HCT116 (cell line): ENCODE results near the gene TSPOAP1. TPM values are rescaled to one million over a fixed set of nuclear protein-coding genes. Genes with fewer than 3 reads are reported as not detected.

Experiments
- ATAC-seq: fragments of 200-7000 bp; cut with Tn5 transposase; 2 replicates; pipeline ENCODE4 v1.9.1; 2020; ENCODE audit warnings: mild to moderate bottlenecking, moderate library complexity
- BruUV-seq: library from RNA; stranded (reverse); fragments of 400-500 nt; replicated peaks from 2 replicates; lab custom pipeline; 2021; lab: Mats Ljungman, UMichigan
- CTCF ChIA-PET: fragments of 300-600 bp; sonication (Branson Sonifier 250); formaldehyde crosslinking; loops from one replicate; lab custom pipeline; 2021; ENCODE audit warnings: antibody characterized with exemption; lab: Charles Lee
- POLR2A ChIA-PET: fragments of 300-600, 350-600 bp; sonication (Branson Sonifier 250); formaldehyde crosslinking; loops from one replicate; lab custom pipeline; 2021; ENCODE audit warnings: antibody characterized with exemption; lab: Charles Lee
- RAD21 ChIA-PET, 2 experiments: fragments of 300-600 bp; sonication (Branson Sonifier 250); formaldehyde crosslinking; loops; one replicate each; lab custom pipeline; 2023; ENCODE audit warnings: low total read pairs in 2 of 2; ENCODE audit not compliant: uncharacterized antibody in 2 of 2, unreplicated experiment in 2 of 2, low non-redundant PET in 1 of 2; lab: Charles Lee
- DNase-seq: peaks from one replicate; pipeline ENCODE4 v3.0.0-alpha.2; 2010; ENCODE audit warnings: low read depth, low spot score
- H2AFZ ChIP-seq: fragments of 200-600 bp; shearing (Covaris generic), sonication (generic); 2 replicates; pipeline ENCODE4 v1.6.1; 2017; ENCODE audit warnings: low read depth, mixed run types, mixed read lengths, antibody characterized with exemption, low read length; ENCODE audit not compliant: poor library complexity, severe bottlenecking
- H3K27ac ChIP-seq: 2 replicates; pipeline ENCODE4 v1.5.1; 2012; ENCODE audit warnings: low read depth, low read length
- H3K27me3 ChIP-seq: fragments of 200-600 bp; sonication (generic); 2 replicates; pipeline ENCODE4 v1.6.1; 2016; ENCODE audit warnings: mixed run types, low read length, mixed read lengths; ENCODE audit not compliant: insufficient read depth
- H3K36me3 ChIP-seq, 2 experiments: fragments of 200-500 bp in 1 of 2; fragments of 200-600 bp in 1 of 2; sonication (Bioruptor generic) in 1 of 2; sonication (generic) in 1 of 2; 2 replicates each; pipeline versions ENCODE4 v1.5.1 to v1.6.1; 2014 to 2016; ENCODE audit warnings: low read length in 2 of 2, inconsistent platforms in 1 of 2, mixed read lengths in 1 of 2, mixed run types in 1 of 2; ENCODE audit not compliant: insufficient read depth in 2 of 2, control insufficient read depth in 1 of 2
- H3K4me1 ChIP-seq, 2 experiments: fragments of 200-600 bp in 1 of 2; sonication (generic) in 1 of 2; 2 replicates each; pipeline versions ENCODE4 v1.5.1 to v1.6.1; 2012 to 2017; ENCODE audit warnings: low read length in 2 of 2, inconsistent platforms in 1 of 2, mild to moderate bottlenecking in 1 of 2, mixed read lengths in 1 of 2, mixed run types in 1 of 2, moderate library complexity in 1 of 2; ENCODE audit not compliant: insufficient read depth in 2 of 2, control insufficient read depth in 1 of 2
- H3K4me2 ChIP-seq: fragments of 200-600 bp; sonication (generic); 2 replicates; pipeline ENCODE4 v1.6.1; 2017; ENCODE audit warnings: mixed run types, low read length, mixed read lengths
- H3K4me3 ChIP-seq, 2 experiments: fragments of 200-600 bp in 1 of 2; sonication (generic) in 1 of 2; replicated peaks in 1 of 2; 2 replicates each; pipeline ENCODE4 v1.5.1; 2011 to 2016; ENCODE audit warnings: low read length in 2 of 2, control low read depth in 1 of 2, low read depth in 1 of 2, mild to moderate bottlenecking in 1 of 2, mixed read lengths in 1 of 2, mixed run types in 1 of 2
- H3K79me2 ChIP-seq: fragments of 200-600 bp; sonication (generic); 2 replicates; pipeline ENCODE4 v1.6.1; 2017; ENCODE audit warnings: mild to moderate bottlenecking, mixed run types, low read length, moderate library complexity, mixed read lengths; ENCODE audit not compliant: insufficient read depth
- H3K9ac ChIP-seq: fragments of 200-600 bp; sonication (generic); 2 replicates; pipeline ENCODE4 v1.6.1; 2016; ENCODE audit warnings: low read length, mixed read lengths
- H3K9me2 ChIP-seq: fragments of 200-600 bp; sonication (generic), shearing (Covaris generic); 2 replicates; pipeline ENCODE4 v1.6.1; 2017; ENCODE audit warnings: mixed run types, mild to moderate bottlenecking, moderate library complexity; ENCODE audit not compliant: insufficient read depth
- H3K9me3 ChIP-seq, 2 experiments: fragments of 200-500 bp in 1 of 2; fragments of 200-600 bp in 1 of 2; sonication (Bioruptor generic) in 1 of 2; sonication (generic) in 1 of 2; 2 replicates each; pipeline ENCODE4 v1.6.1; 2014 to 2017; ENCODE audit warnings: low read length in 2 of 2, mixed read lengths in 2 of 2, inconsistent platforms in 1 of 2, low read depth in 1 of 2, mild to moderate bottlenecking in 1 of 2, mixed run types in 1 of 2, moderate library complexity in 1 of 2; ENCODE audit not compliant: control insufficient read depth in 1 of 2, insufficient read depth in 1 of 2
- H4K20me1 ChIP-seq: fragments of 200-600 bp; sonication (generic), shearing (Covaris generic); 2 replicates; pipeline ENCODE4 v1.6.1; 2017; ENCODE audit warnings: mixed run types, mild to moderate bottlenecking, moderate library complexity; ENCODE audit not compliant: insufficient read depth
- CEBPB ChIP-seq: IDR thresholded peaks from 2 replicates; pipeline ENCODE4 v1.6.1; 2012; ENCODE audit warnings: low read depth
- CTCF ChIP-seq, 3 experiments: fragments of 200-600 bp in 1 of 3; sonication (generic) in 1 of 3; IDR thresholded peaks in 2 of 3; conservative IDR thresholded peaks in 1 of 3; 2 replicates each; pipeline ENCODE4 v1.5.1; 2012 to 2017; ENCODE audit warnings: low read depth in 2 of 3, low read length in 2 of 3, antibody characterized with exemption in 1 of 3, borderline replicate concordance in 1 of 3, control low read depth in 1 of 3, mild to moderate bottlenecking in 1 of 3, mixed read lengths in 1 of 3, mixed run types in 1 of 3, moderate library complexity in 1 of 3; ENCODE audit not compliant: insufficient read depth in 1 of 3
- FOSL1 ChIP-seq: IDR thresholded peaks from 2 replicates; pipeline ENCODE4 v1.6.1; 2012; ENCODE audit warnings: low read depth
- POLR2A ChIP-seq: IDR thresholded peaks from 2 replicates; pipeline ENCODE4 v1.7.0; 2011; ENCODE audit warnings: borderline replicate concordance; ENCODE audit not compliant: insufficient read depth, insufficient read length; ENCODE audit errors: extremely low read depth
- POLR2AphosphoS5 ChIP-seq: IDR thresholded peaks from 2 replicates; pipeline ENCODE4 v1.6.1; 2011; ENCODE audit warnings: mild to moderate bottlenecking, low read depth, low read length, moderate library complexity
- REST ChIP-seq: IDR thresholded peaks from 2 replicates; pipeline ENCODE4 v1.6.1; 2012; ENCODE audit warnings: low read depth
- SRF ChIP-seq: IDR thresholded peaks from 2 replicates; pipeline ENCODE4 v1.6.1; 2012; ENCODE audit warnings: low read depth
- ZFX ChIP-seq: fragments of 450-650 bp; IDR thresholded peaks from 2 replicates; pipeline ENCODE4 v1.6.1; 2017
- ZNF274 ChIP-seq: fragments of 200-500 bp; sonication (Bioruptor generic); IDR thresholded peaks from 2 replicates; pipeline ENCODE4 v1.6.1; 2014; ENCODE audit warnings: mild to moderate bottlenecking, low read depth, low read length, inconsistent platforms
- intact Hi-C: fragments of 100-400 bp; cut with micrococcal nuclease; formaldehyde crosslinking; loops from 2 replicates; pipeline ENCODE4 v1.10.0; 2022
- total RNA-seq: library from RNA; stranded (reverse); gene quantifications from one replicate; pipeline ENCODE4 v1.2.1, GENCODE V29; 2021; ENCODE audit not compliant: unreplicated experiment

Gene TSPOAP1
- total RNA-seq, 1 experiment from 2014 or later: 0.27 TPM

GRCh38 chr17:58265271-58265670, 63.3 kb downstream of the TSPOAP1 start:
- H4K20me1 ChIP-seq: no peaks in the 10 kb centered on the region
- ChIA-PET POLR2A (no interaction called here), RAD21 (no interaction called here), CTCF (no interaction called here)
- TF ChIP-seq ZFX: no peak
- no peak for TF ChIP-seq CTCF (IDR thresholded peaks at IDR 0.05 in 2 of 3, conservative IDR thresholded peaks at IDR 0.05 in 1 of 3; ENCODE audit: borderline replicate concordance in 1 of 3, insufficient read depth in 1 of 3, low read depth in 2 of 3, low read length in 2 of 3)
- TF ChIP-seq CEBPB: no peak
- no peak for TF ChIP-seq SRF
- no peak for TF ChIP-seq ZNF274
- no peak for TF ChIP-seq REST
- TF ChIP-seq POLR2A: no peak
- TF ChIP-seq POLR2AphosphoS5: no peak
- TF ChIP-seq FOSL1: no peak
- H3K27me3 ChIP-seq: peaks cover 51% of the 10 kb centered on the region
- no peak overlapping the region for H3K4me3 ChIP-seq
- H3K4me2 ChIP-seq: no peak overlapping the region
- intact Hi-C loops: no loop called here
- ATAC-seq (no peak), DNase-seq (no peak)
- BruUV-seq: no TSS peak
- H3K9ac ChIP-seq: no peak overlapping the region
- no peaks in the 10 kb centered on the region for H3K36me3 ChIP-seq
- H2AFZ ChIP-seq: no peak overlapping the region
- H3K4me1 ChIP-seq: no peaks in the 10 kb centered on the region
- H3K9me3 ChIP-seq: no peaks in the 10 kb centered on the region
- H3K27ac ChIP-seq: no peak overlapping the region
- no peaks in the 10 kb centered on the region for H3K79me2 ChIP-seq
- no peaks in the 10 kb centered on the region for H3K9me2 ChIP-seq
